HPDE6-E6E7 (cell line): ENCODE results near the gene CYTH4.

Experiments used
- DNase-seq: peaks from one replicate; pipeline ENCODE4 v3.0.0; 2011; ENCODE audit warnings: missing footprints; ENCODE audit errors: extremely low spot score

The CYTH4 gene

GRCh38 chr22:37309211-37310074 lies 27.1 kb downstream of the CYTH4 start:
- no peak for DNase-seq

DNA sequence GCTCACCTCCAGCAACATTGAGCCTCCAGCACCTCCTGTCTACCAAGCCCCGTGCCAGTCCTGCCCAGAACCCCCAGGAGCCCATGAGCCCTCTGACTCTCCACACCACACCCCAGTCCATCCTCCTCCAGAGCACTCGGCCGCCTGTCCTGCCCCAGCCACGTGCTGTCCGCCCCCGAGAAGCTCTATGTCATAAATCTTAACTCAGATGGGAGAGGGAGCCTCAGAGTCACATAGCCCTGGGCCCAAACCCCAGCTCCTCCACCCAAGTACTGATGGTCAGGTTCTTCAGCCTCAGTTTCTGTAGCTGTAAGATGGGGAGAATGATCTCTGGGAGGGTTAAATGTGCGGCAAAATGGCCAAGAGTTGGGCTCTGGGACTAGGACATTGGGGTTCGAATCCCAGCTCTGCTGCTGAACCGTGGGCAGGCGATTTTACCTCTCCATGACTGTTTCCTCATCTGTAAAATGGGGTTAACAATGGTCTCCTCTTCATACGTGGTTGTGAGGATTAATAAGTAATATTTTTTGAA lies 27.8 kb downstream of the CYTH4 start:
- no peak for DNase-seq

- no peak for DNase-seq
Measured at GRCh38 chr22:37310815-37311595, 28.7 kb downstream of the CYTH4 start.

DNA sequence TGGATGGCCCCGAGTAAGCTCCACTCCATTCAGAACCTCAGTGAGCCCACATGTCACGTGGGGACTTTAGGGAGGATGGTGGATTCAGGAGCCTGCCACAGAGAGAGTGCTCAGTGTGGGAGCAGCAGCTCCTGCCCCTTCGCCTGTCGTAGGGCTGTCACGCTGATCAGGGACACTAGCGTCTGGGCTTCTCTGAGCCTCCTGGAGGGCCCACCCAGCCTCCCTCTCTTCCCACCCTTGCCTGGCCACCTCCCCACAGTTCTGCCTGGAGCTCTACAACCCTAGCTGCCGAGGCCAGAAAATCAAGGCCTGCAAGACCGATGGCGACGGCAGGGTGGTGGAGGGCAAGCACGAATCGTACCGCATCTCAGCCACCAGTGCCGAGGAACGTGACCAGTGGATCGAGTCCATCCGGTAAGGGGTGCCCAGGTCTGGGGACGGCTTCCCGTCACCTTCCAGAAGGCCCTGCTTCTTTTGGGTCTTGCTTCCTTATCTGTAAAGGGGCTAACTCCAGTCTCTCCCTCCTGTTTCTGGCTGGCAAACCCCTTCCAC lies 29.5 kb downstream of the CYTH4 start:
- no peak for DNase-seq

DNA sequence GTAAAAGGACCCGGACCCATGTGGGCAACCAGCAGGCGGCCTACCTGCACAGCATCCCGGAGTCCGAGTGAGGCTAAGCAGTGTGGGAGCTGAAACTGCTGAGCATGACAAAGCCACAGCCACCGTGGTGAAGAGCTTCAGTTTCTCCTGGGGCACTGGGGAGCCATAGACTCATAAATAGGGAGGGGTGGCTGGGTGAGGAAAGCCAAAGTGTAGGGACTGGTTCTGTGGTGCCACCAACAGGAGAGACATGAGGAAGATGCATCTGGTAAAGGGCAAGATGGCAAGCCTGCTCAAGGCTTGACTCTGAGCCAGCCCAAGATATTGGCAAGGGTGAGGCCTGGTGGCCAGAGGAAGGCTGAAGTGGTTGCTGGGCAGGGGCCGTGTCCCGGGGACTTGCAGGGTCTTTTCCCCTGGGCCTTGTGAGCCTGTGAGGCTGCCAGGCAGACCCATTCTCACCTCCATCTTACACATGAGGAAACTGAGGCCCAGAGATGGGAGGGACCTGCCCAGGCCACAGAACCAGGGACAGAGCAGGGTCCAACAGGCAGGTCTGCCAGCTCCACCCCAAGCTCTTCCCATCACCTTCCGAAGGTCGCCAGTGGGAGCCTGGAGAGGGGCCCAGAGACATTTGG lies 30.4 kb downstream of the CYTH4 start:
- no peak for DNase-seq

DNA sequence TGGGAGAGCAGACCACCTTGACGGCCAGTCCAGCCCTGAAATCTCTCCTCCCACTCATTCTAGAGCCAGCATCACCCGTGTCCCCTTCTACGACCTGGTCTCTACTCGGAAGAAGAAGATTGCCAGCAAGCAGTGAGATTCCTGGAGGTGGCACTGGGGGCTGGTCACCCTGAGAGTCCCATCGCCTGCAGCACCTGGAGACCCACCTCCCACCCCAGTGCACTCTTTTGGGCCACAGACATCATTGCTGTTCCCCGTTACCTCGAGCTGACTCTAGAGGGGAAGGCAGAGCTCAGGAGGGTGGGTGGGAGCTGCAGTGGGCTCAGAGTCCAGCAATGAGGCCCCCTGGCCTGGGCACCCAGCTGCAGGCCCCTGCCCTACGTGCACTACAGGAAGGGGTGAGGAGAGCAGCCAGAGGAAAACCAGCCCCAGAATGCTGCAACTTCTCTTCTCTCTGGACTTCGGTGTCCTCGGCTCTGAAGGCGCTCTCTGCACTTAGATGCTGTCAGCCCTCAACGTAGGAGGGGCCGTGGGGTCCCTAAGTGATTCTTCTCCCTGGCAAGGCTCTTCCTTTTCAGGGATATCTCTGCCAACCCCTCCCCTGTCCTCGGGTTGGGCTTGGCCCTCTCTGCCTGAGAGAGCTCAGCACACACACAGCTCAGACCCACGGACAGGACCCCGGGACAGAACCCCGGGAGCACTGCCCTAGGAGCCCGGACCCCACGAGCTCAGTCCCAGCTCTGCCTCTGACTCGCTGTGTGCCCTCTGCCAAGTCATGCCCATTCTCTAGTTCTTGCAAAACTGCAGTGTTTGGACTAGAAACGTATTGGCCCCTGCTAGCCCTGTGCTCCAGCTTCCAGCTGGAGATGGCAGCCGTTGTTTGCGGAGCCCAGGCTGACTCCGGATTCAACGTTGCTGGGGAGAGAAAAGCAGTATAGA lies 31.3 kb downstream of the CYTH4 start:
- no peak for DNase-seq

DNA sequence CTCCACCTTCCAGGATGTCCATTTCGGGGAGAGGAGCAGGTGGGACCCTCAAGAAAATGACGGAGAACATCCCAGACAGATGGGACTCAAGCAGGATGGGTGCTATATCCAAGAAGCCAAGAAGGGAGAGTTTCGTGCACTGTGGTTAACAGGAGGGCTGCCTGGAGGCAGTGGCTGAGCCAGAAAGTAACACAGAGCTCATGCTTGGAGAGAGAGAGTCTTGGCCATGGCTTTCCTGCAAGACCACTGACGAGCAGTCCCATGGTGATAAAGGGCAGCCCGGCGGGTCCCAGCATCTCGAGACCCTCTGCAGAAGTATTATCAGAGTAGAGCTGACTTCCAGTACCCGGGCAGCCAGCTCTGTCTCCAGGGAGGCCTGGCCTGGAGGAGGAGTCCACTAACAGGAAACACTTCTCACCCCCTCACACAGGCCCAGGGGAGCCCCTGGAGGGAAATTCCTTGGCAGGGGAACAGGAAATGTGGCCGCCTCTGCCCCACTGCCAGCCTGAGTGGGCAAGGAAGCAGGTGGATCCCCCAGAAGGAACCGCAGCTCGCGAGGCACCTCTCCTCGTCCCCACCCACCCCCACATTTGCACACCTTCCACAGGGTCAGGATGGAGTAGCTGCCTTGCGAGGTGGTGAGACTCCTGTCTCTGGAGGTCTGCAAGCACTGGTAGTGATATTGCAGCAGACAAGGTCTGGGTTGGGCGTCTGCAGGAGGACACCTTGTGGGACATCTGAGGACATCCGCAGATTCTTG lies 32.2 kb downstream of the CYTH4 start:
- no peak for DNase-seq

GRCh38 chr22:37316405-37316804 lies 34.1 kb downstream of the CYTH4 start:
- DNase-seq: no peak

DNA sequence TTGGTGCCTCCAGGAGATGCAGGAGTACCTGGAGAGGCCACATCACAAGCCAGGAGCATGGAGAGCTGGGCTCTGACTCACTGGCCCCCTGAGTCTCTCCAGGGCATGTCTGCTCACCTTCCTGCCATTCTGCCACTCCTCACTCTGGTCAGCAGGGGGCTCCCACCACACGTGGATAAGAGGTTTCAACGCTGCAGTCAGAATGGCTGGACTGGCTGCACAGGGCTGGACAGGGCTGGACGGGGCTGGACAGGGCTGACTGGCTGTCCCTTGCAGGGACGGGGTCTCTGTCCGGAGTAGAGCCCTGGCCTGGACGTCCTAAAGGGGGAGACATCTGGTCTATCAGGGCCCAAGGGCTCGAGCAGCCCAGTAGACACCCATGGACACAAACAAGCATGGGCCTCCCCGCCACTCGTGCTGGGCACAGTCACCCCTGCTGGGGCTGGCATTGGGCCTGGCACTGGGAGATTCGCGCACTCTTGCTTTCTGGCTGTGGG lies 34.6 kb downstream of the CYTH4 start:
- peak; percentile 86 for DNase-seq

DNA sequence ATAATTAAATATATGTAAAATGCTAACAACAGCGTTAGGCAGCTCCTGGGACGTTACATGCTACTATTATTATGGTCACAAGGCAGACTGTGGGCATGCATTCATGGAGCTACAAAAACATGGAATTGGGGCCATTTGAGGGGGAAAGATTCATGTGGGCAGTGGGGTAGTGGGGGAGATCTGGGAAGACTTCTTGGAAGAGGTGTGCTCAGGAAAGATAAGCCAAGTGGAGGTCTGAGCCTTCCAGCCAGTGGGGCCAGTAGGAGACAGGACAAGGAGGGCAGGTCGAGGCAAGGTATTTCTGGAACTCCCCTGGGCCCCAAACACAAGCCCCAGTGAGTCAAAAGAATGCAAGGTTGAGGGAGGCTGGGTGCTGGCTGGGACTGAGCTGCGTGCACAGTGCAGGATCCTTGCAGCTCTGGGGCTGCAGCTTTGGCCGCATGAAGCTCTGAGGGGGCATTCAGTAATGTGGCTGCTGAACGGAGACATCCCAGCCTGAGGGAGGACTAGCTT lies 35.4 kb downstream of the CYTH4 start:
- DNase-seq: no peak

DNA sequence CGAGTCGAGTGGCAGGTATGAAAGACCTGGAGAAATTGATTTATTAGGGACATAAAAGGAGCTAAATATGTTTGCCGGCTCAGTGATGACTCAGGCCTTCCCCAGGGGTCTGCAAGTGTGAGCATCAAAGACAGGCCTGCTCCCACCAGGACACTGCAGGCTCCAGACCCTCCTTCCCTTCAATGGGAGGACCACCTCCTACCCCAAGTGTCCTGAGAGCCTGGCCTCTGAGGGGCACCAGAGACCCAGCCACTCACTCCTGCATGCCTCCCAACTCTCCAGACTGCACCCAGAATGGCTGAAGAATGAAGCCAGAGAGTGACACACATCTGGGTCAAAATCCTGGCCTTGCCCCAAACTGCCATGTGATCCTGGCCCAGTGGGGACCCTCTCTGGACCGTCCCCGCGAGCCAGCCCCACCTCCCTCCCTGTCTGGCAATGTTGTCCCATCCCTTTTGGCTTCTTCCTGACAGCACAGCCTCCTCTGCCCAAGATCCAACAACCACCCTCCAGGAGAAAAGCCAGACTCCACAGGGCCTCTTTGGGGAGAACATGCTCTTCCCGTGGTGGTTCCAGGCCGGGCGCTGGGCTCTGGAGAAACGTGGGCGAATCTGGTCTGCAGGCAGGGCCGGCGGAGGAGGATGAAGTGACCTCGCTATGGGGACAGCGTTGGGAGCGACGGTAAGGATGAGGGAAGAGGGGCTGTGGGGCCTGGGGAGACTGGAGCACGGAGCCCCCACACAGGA lies 36.2 kb downstream of the CYTH4 start:
- no peak for DNase-seq

- DNase-seq: no peak
Measured at GRCh38 chr22:37319469-37319868, 37.2 kb downstream of the CYTH4 start.

DNA sequence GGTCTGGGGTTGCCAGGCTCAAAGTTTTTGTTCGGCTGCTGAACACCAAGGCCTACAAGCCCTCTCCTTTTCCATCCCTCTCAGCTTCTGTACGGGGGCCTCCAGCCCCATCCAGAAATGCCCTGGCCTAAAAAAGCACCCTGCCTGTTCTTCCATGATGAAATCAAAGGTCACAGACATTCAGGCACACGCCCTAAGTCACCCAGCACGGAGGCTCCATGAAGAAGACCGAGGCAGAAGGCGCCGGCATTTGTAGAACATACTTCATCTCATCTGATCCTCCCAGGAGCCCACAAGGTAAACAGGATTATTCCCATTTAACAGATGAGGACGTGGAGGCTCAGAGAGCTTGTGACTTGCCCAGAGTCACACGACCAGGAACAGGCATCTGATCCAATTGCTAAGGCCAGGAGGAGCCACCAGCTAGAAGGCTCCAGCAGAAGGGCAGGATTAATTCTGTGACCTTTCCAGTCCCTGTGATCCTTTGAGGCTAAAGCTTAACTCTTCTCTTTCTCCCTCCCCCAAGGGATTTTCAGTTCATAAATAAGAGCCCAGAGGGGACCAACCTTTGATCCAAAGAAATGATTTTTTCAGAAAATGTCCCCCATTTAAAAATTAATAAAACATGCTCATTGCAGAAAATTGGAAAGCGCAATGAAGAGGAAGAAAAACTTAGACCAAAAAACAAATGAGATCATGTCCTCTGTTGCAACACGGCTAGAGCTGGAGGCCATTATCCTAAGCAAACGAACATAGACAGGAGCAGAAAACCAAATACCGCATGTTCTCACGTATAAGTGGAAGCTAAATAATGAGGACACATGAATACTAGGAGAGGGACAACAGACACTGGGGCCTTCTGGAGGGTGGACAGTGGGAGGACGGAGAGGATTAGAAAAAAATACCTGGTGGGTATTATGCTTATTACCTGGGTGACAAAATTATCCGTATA lies 38.7 kb downstream of the CYTH4 start:
- DNase-seq: no peak

DNA sequence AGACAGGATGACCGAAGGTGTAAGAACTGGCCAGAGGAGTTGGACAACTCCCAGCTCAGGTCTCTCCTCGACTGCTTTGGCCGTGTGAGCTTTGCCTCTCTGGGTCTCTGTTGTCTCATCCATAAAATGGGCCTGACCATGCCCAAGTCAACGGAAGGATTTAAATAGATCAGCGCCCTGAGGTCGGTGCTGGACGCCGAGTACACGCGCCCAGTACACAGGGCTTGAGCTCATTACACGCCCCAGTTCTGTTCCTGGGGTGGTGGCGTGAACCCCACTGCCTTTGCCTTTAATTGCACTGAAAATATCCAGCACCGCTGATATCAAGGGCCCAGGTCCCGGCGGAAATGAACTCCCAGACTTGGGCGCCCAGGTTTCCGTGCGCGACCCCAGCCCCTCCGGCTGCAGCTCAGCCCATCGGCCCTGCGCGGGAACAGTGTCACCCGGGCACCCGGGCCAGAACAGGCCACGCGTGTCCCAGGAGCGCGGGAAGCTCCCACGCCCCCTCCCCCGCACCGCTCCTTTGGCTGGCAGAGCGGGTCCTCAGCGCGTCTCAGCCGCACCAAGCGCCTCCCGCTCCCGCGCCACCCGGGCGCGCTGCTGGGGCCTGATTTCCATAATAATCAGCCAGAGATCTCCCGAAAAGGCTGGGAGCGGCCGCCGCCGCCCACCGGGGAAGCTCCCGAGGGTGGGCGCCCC lies 42.2 kb downstream of the CYTH4 start:
- no peak for DNase-seq

GRCh38 chr22:37325039-37325395 lies 42.7 kb downstream of the CYTH4 start:
- no peak for DNase-seq

DNA sequence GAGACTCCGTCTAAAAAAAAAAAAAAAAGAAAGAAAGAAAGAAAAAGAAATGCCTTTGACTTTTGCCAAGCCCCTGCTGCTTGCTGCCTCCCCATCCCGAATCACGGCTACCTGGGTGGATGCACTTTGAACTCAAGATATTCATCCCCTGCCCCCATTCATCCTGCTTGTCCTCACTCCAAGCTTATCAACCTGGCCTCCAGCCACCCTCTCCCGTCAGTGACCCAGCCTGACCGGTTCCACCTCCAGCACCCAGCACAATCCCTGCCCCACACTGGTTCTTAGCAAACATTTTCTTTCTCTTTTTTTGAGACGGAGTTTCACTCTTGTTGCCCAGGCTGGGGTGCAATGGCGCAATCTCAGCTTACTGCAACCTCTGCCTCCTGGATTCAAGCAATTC lies 44.4 kb downstream of the CYTH4 start:
- DNase-seq: no peak

- DNase-seq: peak; percentile 77
Measured at GRCh38 chr22:37328017-37328416, 45.7 kb downstream of the CYTH4 start.
